Measurements from ENCODE around the gene SLC35E1.
A peak's percentile ranks its signal among the peaks of the same experiment; 100 is the strongest.
"Not testable (repeated sequence)": the region's sequence is repeated elsewhere in the genome, so short reads cannot be mapped to it uniquely, and the experiment has no call there.

SLC35E1 gene

GRCh38 chr19:16579381-16579780 is 7.2 kb upstream of the SLC35E1 start:
- DNase-seq, result no peak

- no peak for DNase-seq
Observed at GRCh38 chr19:16577531-16577985, 5.3 kb upstream of the SLC35E1 start.

- no peak for DNase-seq
Observed at GRCh38 chr19:16576690-16577530, 4.7 kb upstream of the SLC35E1 start.

- no peak for DNase-seq
Observed at GRCh38 chr19:16575861-16576689, 3.9 kb upstream of the SLC35E1 start.

- DNase-seq, result no peak
Observed at GRCh38 chr19:16575282-16575681, 3.1 kb upstream of the SLC35E1 start.

GRCh38 chr19:16573925-16574324 is 1.7 kb upstream of the SLC35E1 start:
- no peak for DNase-seq

GRCh38 chr19:16573296-16573695 is 1.1 kb upstream of the SLC35E1 start:
- no peak for DNase-seq

GRCh38 chr19:16571822-16572331 is 338 bp downstream of the SLC35E1 start:
- DNase-seq, result peak; percentile 42

- DNase-seq, result no peak
Observed at GRCh38 chr19:16571283-16571682, 932 bp downstream of the SLC35E1 start.

GRCh38 chr19:16569609-16570320 is 2.5 kb downstream of the SLC35E1 start:
- no peak for DNase-seq

- no peak for DNase-seq
Observed at GRCh38 chr19:16566702-16567101, 5.5 kb downstream of the SLC35E1 start.

- peak; percentile 79 for DNase-seq
Observed at GRCh38 chr19:16566161-16566560, 6.1 kb downstream of the SLC35E1 start.

GRCh38 chr19:16564842-16565241 is 7.4 kb downstream of the SLC35E1 start:
- no peak for DNase-seq

GRCh38 chr19:16562608-16563025 is 9.6 kb downstream of the SLC35E1 start:
- no peak for DNase-seq

- DNase-seq, result no peak
Observed at GRCh38 chr19:16561382-16561781, 10.8 kb downstream of the SLC35E1 start.

- no peak for DNase-seq
Observed at GRCh38 chr19:16559780-16560276, 12.4 kb downstream of the SLC35E1 start.

GRCh38 chr19:16554776-16555175 is 17.4 kb downstream of the SLC35E1 start:
- no peak for DNase-seq

- not testable (repeated sequence) for DNase-seq
Observed at GRCh38 chr19:16551902-16552301, 20.3 kb downstream of the SLC35E1 start.

- no peak for DNase-seq
Observed at GRCh38 chr19:16548956-16549355, 23.3 kb downstream of the SLC35E1 start.

- DNase-seq, result no peak
Observed at GRCh38 chr19:16544473-16545231, 27.6 kb downstream of the SLC35E1 start.

- not testable (repeated sequence) for DNase-seq
Observed at GRCh38 chr19:16543734-16544133, 28.5 kb downstream of the SLC35E1 start.

GRCh38 chr19:16542910-16543472 is 29.2 kb downstream of the SLC35E1 start:
- DNase-seq, result no peak

All from activated CD4-positive, alpha-beta T cell treated with anti-CD3 and anti-CD28 coated beads, Interleukin-2, amount 50 U/mL, for 16 hours (primary cell).